ENCODE data around the gene PKDCC.
"Not testable (repeated sequence)": the region's sequence is repeated elsewhere in the genome, so short reads cannot be mapped to it uniquely, and the experiment has no call there.

GRCh38 chr2:42085070-42085469, 37.2 kb downstream of the PKDCC start:
- TF ChIP-seq CTCF (IDR thresholded peaks at IDR 0.05); SIN3A (IDR thresholded peaks at IDR 0.05; ENCODE audit: borderline replicate concordance, insufficient read depth, low read depth, low read length); POLR2AphosphoS5 (IDR thresholded peaks at IDR 0.05; ENCODE audit: low read depth, low read length); REST (IDR thresholded peaks at IDR 0.05; ENCODE audit: insufficient read depth in 1 of 2, low read depth in 2 of 2, low read length in 1 of 2): not testable (repeated sequence)

All from Panc1 (cell line).